Left ventricle myocardium inferior (tissue), 1 donor: Measurements from ENCODE around the gene TSPAN13. TPM values are rescaled to one million over a fixed set of nuclear protein-coding genes. Genes with fewer than 3 reads are reported as not detected.
"Not testable (repeated sequence)": the region's sequence is repeated elsewhere in the genome, so short reads cannot be mapped to it uniquely, and the experiment has no call there.

Source experiments
- DNase-seq: peaks from one replicate; pipeline ENCODE4 v3.0.0-alpha.2; 2020
- H3K27ac ChIP-seq: fragments of 200-600 bp; replicated peaks from 2 replicates; pipeline ENCODE4 v1.8.0; 2021
- H3K27me3 ChIP-seq: fragments of 200-600 bp; 2 replicates; pipeline ENCODE4 v1.8.0; 2021; ENCODE audit warnings: low read depth
- H3K36me3 ChIP-seq: fragments of 200-600 bp; 2 replicates; pipeline ENCODE4 v1.8.0; 2021
- H3K4me1 ChIP-seq: fragments of 200-600 bp; 2 replicates; pipeline ENCODE4 v1.8.0; 2021
- H3K4me3 ChIP-seq: fragments of 200-600 bp; 2 replicates; pipeline ENCODE4 v1.8.0; 2021; ENCODE audit warnings: mild to moderate bottlenecking, moderate library complexity
- H3K9me3 ChIP-seq: fragments of 200-600 bp; replicated peaks from 2 replicates; pipeline ENCODE4 v1.8.0; 2021
- CTCF ChIP-seq: fragments of 200-600 bp; IDR thresholded peaks from 2 replicates; pipeline ENCODE4 v1.8.0; 2021; ENCODE audit warnings: antibody characterized with exemption, mild to moderate bottlenecking, borderline replicate concordance
- intact Hi-C: fragments of 100-400 bp; cut with micrococcal nuclease; formaldehyde crosslinking; loops from one replicate; pipeline ENCODE4 v1.11.0; 2022
- total RNA-seq: library from RNA; stranded (reverse); fragmentation: NEBNext Ultra II Directional; extraction: Animal tissue kit (Norgen Biotek cat#: 25700); gene quantifications from one replicate; pipeline ENCODE4 v1.2.1, GENCODE V29; 2021
- donor health status: DM: no; HTN: yes; CAD: no; lungs with severe emphysema.

Gene TSPAN13
- total RNA-seq, 1 donor from 2014 or later: 13.7 TPM

GRCh38 chr7:16764942-16765341, 11.4 kb downstream of the TSPAN13 start:
- H3K9me3 ChIP-seq: no peaks in the 10 kb centered on the region
- peaks cover 10% of the 10 kb centered on the region for H3K4me1 ChIP-seq
- H3K36me3 ChIP-seq: no peaks in the 10 kb centered on the region
- TF ChIP-seq CTCF: no peak
- H3K4me3 ChIP-seq: peak overlapping the region; percentile 13
- H3K27me3 ChIP-seq: no peaks in the 10 kb centered on the region
- peak overlapping the region; percentile 73 for H3K27ac ChIP-seq
- intact Hi-C loops: no loop called here
- no peak for DNase-seq

GRCh38 chr7:16765436-16765859, 11.9 kb downstream of the TSPAN13 start:
- Histone ChIP-seq H3K36me3 (no peaks in the 10 kb centered on the region), H3K9me3 (no peaks in the 10 kb centered on the region), H3K27ac (peak overlapping the region; percentile 73), H3K27me3 (no peaks in the 10 kb centered on the region), H3K4me1 (peaks cover 10% of the 10 kb centered on the region), H3K4me3 (peak overlapping the region; percentile 13)
- DNase-seq: no peak
- intact Hi-C loops: no loop called here
- TF ChIP-seq CTCF: no peak

GRCh38 chr7:16769994-16770393, 16.4 kb downstream of the TSPAN13 start:
- H3K4me3 ChIP-seq, DNase-seq, H3K36me3 ChIP-seq, H3K27me3 ChIP-seq, H3K27ac ChIP-seq, H3K9me3 ChIP-seq, intact Hi-C loops: not testable (repeated sequence)
- peaks cover 20% of the 10 kb centered on the region for H3K4me1 ChIP-seq

GRCh38 chr7:16770657-16771329, 17.2 kb downstream of the TSPAN13 start:
- Histone ChIP-seq H3K36me3 (no peaks in the 10 kb centered on the region), H3K27ac (no peak overlapping the region), H3K27me3 (no peaks in the 10 kb centered on the region), H3K4me1 (peaks cover 16% of the 10 kb centered on the region), H3K4me3 (no peak overlapping the region), H3K9me3 (no peaks in the 10 kb centered on the region)
- no peak for DNase-seq
- intact Hi-C loops: no loop called here
- no peak for TF ChIP-seq CTCF

GRCh38 chr7:16773326-16773725, 19.8 kb downstream of the TSPAN13 start:
- H3K4me1 ChIP-seq: peaks cover 12% of the 10 kb centered on the region
- no peak for TF ChIP-seq CTCF
- no peak overlapping the region for H3K27ac ChIP-seq

GRCh38 chr7:16773884-16774283, 20.3 kb downstream of the TSPAN13 start:
- no peak for DNase-seq
- H3K9me3 ChIP-seq: no peaks in the 10 kb centered on the region
- H3K4me3 ChIP-seq: no peak overlapping the region
- H3K27me3 ChIP-seq: no peaks in the 10 kb centered on the region
- intact Hi-C loops: no loop called here
- TF ChIP-seq CTCF: no peak
- H3K4me1 ChIP-seq: peaks cover 12% of the 10 kb centered on the region
- no peak overlapping the region for H3K27ac ChIP-seq
- H3K36me3 ChIP-seq: no peaks in the 10 kb centered on the region

More at GRCh38 chr7:16773326-16773725, 19.8 kb downstream of the TSPAN13 start:
- Histone ChIP-seq H3K9me3 (no peaks in the 10 kb centered on the region), H3K36me3 (no peaks in the 10 kb centered on the region), H3K4me3 (no peak overlapping the region), H3K27me3 (no peaks in the 10 kb centered on the region)
- DNase-seq: no peak
- intact Hi-C loops: no loop called here
